ENCODE results near the gene YPEL5. TPM values are rescaled to one million over a fixed set of nuclear protein-coding genes. Genes with fewer than 3 reads are reported as not detected.
A peak's percentile ranks its signal among the peaks of the same experiment; 100 is the strongest.

The YPEL5 gene
- total RNA-seq, 1 experiment from 2014 or later = 27.3 TPM

DNA sequence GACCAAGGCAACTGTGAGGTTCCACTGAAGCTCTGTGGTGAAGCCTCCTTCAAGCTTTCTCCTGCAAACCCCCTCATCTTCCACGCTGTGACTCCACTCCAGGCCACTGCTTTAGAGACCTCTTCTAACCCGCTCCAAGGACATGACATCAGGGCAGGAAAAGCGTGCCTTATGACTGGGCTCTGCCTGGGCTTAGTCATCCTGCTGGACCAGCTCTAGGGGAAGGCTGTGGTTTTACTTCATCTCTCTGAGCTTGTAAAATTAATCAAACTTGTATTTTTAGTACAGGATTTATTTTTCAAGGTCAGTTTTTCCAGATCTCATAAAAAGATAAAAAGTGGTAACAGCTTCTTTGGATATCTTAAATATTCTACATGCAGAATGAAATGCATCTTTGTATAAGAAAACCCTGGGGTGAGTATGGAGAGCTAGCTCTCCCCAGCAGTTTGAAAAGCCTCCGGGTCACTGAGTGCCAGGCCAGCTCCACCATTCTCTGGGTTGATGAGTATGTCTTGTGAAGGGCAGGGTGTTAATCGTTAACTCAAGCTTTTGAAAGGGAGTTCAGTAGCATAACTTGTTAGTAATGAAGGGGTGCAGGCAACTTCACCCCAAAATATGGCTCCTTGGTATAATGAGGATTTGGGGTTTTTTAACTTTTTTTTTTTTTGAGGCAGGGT is 33.1 kb upstream of the YPEL5 start (continued):
- TF ChIP-seq ERG (CRISPR knock-in tag; IDR thresholded peaks at IDR 0.05) = no peak
- TF ChIP-seq, protein P1, sequence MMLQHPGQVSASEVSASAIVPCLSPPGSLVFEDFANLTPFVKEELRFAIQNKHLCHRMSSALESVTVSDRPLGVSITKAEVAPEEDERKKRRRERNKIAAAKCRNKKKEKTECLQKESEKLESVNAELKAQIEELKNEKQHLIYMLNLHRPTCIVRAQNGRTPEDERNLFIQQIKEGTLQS (CRISPR knock-in tag; conservative IDR thresholded peaks at IDR 0.05) = no peak
- TF ChIP-seq MXD4 (CRISPR knock-in tag; IDR thresholded peaks at IDR 0.05; ENCODE audit: borderline replicate concordance) = no peak
- TF ChIP-seq, protein P2, sequence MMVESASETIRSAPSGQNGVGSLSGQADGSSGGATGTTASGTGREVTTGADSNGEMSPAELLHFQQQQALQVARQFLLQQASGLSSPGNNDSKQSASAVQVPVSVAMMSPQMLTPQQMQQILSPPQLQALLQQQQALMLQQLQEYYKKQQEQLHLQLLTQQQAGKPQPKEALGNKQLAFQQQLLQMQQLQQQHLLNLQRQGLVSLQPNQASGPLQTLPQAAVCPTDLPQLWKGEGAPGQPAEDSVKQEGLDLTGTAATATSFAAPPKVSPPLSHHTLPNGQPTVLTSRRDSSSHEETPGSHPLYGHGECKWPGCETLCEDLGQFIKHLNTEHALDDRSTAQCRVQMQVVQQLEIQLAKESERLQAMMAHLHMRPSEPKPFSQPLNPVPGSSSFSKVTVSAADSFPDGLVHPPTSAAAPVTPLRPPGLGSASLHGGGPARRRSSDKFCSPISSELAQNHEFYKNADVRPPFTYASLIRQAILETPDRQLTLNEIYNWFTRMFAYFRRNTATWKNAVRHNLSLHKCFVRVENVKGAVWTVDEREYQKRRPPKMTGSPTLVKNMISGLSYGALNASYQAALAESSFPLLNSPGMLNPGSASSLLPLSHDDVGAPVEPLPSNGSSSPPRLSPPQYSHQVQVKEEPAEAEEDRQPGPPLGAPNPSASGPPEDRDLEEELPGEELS (CRISPR knock-in tag; IDR thresholded peaks at IDR 0.05) = no peak

DNA sequence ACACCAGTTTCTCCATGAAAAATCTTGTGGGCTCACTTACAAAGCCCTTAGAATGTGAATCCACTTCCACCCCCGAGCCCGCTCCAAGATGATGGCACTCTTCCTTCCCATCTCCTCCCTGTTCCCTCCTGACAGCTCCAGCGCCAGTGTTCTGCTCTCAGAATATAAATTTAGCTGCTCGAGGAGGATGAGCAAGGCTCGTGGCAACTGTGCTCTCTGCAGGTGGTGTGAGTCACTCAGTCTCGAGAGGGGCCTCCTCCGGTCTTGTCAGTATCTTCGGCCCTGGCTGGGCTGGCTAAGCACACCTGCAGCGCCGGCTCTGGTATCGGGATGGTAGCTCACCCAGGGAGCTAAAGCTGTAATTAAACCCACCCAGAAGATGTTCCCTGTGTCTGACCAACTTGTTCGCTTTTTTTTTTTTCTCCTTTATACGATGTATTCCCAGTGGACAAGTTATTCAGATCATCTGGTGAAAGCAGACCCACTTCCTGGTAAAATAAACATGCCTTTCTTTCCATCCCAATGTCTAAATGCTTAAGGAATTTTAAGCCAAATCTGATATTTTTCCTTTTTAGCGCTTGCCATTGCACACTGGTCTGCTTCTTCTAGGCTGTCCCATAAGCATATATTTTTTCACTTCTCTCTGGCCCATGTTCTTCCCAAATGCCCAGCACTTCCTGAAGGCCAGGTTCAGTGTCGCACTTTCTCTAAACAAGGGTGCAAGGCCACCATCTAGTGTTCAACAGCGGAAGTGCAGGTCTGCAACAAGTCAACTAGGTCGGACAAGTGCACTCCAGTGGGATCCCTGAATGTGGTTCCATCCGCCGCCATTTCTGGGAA is 31.4 kb upstream of the YPEL5 start:
- DNase-seq (ENCODE audit: low spot score) = peak; percentile 90
- Mint-ChIP-seq H3K4me1 (peaks cover 16% of the 10 kb centered on the region), H3K4me3 (peak overlapping the region; percentile 0; the same call in 1 of the 2 replicates), H3K36me3 (no peaks in the 10 kb centered on the region), H3K27me3 (ENCODE audit: low read depth) (no peaks in the 10 kb centered on the region), H3K27ac (no peak overlapping the region), H3K9me3 (no peaks in the 10 kb centered on the region)
- CTCF ChIA-PET = interaction anchor here (0.9 to 1.7 kb wide), 7 partner anchors 12 to 842 kb away, joined by 3 to 7 read pairs (median 4); partner anchors contain the start of gene YPEL5
- TF ChIP-seq, protein P3, sequence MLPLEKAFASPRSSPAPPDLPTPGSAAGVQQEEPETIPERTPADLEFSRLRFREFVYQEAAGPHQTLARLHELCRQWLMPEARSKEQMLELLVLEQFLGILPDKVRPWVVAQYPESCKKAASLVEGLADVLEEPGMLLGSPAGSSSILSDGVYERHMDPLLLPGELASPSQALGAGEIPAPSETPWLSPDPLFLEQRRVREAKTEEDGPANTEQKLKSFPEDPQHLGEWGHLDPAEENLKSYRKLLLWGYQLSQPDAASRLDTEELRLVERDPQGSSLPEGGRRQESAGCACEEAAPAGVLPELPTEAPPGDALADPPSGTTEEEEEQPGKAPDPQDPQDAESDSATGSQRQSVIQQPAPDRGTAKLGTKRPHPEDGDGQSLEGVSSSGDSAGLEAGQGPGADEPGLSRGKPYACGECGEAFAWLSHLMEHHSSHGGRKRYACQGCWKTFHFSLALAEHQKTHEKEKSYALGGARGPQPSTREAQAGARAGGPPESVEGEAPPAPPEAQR (CRISPR knock-in tag; IDR thresholded peaks at IDR 0.05) = 0 out of 2 replicates have a peak, but pooled peaks have one; percentile 3
- no peak for TF ChIP-seq IRF1 (CRISPR knock-in tag; IDR thresholded peaks at IDR 0.05)
- TF ChIP-seq SMAD4 (CRISPR knock-in tag; IDR thresholded peaks at IDR 0.05) = no peak
- TF ChIP-seq ZMAT4 (CRISPR knock-in tag; IDR thresholded peaks at IDR 0.05) = no peak
- TF ChIP-seq, protein P4, sequence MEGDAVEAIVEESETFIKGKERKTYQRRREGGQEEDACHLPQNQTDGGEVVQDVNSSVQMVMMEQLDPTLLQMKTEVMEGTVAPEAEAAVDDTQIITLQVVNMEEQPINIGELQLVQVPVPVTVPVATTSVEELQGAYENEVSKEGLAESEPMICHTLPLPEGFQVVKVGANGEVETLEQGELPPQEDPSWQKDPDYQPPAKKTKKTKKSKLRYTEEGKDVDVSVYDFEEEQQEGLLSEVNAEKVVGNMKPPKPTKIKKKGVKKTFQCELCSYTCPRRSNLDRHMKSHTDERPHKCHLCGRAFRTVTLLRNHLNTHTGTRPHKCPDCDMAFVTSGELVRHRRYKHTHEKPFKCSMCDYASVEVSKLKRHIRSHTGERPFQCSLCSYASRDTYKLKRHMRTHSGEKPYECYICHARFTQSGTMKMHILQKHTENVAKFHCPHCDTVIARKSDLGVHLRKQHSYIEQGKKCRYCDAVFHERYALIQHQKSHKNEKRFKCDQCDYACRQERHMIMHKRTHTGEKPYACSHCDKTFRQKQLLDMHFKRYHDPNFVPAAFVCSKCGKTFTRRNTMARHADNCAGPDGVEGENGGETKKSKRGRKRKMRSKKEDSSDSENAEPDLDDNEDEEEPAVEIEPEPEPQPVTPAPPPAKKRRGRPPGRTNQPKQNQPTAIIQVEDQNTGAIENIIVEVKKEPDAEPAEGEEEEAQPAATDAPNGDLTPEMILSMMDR (IDR thresholded peaks at IDR 0.05) = peak; percentile 91
- ATAC-seq = peak; percentile 86
- POLR2A ChIA-PET = interaction anchor here (0.6 kb wide), 1 partner anchor 10 kb away, joined by 3 read pairs; no protein-coding TSS in a partner anchor

DNA sequence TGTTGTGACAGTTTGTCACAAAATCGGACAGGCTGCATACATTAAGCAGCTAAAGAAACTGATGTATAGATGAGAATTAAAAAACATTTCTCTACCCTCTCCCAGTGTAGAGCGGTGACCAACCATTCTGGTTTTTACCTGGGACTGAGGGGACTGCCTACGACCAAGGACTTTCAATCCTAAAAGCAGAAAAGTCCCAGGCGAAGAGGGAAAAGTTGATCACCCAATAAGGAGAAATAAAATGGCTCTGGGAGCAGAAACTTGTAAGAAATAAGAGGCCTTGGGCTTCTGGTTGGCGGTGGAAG is 30.9 kb upstream of the YPEL5 start:
- ATAC-seq = no peak
- POLR2A ChIA-PET = no interaction called here
- TF ChIP-seq TP53 (CRISPR knock-in tag; IDR thresholded peaks at IDR 0.05) = no peak
- TF ChIP-seq ZNF263 (CRISPR knock-in tag; IDR thresholded peaks at IDR 0.05; ENCODE audit: low read depth) = no peak
- TF ChIP-seq FOXP1 (CRISPR knock-in tag; IDR thresholded peaks at IDR 0.05; ENCODE audit: borderline replicate concordance) = no peak
- TF ChIP-seq TEAD1 (CRISPR knock-in tag; IDR thresholded peaks at IDR 0.05) = no peak
- H3K27me3 Mint-ChIP-seq (ENCODE audit: low read depth) = no peaks in the 10 kb centered on the region
- H3K27ac Mint-ChIP-seq = no peak overlapping the region
- no peak overlapping the region for H3K4me3 Mint-ChIP-seq
- no peaks in the 10 kb centered on the region for H3K9me3 Mint-ChIP-seq
- CTCF ChIA-PET = interaction anchor here (1.7 kb wide), 1 partner anchor 195 kb away, joined by 6 read pairs; no protein-coding TSS in a partner anchor
- peaks cover 16% of the 10 kb centered on the region for H3K4me1 Mint-ChIP-seq
- H3K36me3 Mint-ChIP-seq = no peaks in the 10 kb centered on the region
- DNase-seq (ENCODE audit: low spot score) = no peak

Measured in WTC11 (cell line).